ENCODE results near the gene EPB41L3. TPM values are rescaled to one million over a fixed set of nuclear protein-coding genes. Genes with fewer than 3 reads are reported as not detected.

Gene EPB41L3
- total RNA-seq, 2 donors from 2014 or later: 25.0 to 182 TPM

- TF ChIP-seq POLR2AphosphoS5 (IDR thresholded peaks at IDR 0.05) (no peak), CTCF (IDR thresholded peaks at IDR 0.05) (no peak), POLR2A (IDR thresholded peaks at IDR 0.05) (no peak)
- WGBS: 61% methylated on average over 3 of the region's 3 CpGs
- intact Hi-C loops (cut with DNase I): no loop called here
- H3K4me1 ChIP-seq (replicated peaks): no peaks in the 10 kb centered on the region
- no peak for DNase-seq (ENCODE audit: low spot score)
- no peak overlapping the region for H3K4me3 ChIP-seq
- no peak overlapping the region for H3K27ac ChIP-seq
- H3K27me3 ChIP-seq (replicated peaks; ENCODE audit: insufficient read depth): no peaks in the 10 kb centered on the region
- H3K36me3 ChIP-seq: no peaks in the 10 kb centered on the region
- no peaks in the 10 kb centered on the region for H3K9me3 ChIP-seq
Observed at GRCh38 chr18:5568416-5568815, 24.6 kb upstream of the EPB41L3 start.

- intact Hi-C loops (cut with DNase I): no loop called here
- no peaks in the 10 kb centered on the region for H3K9me3 ChIP-seq
- 78% methylated on average over 1 of the region's 1 CpG for WGBS
- no peaks in the 10 kb centered on the region for H3K4me1 ChIP-seq (replicated peaks)
- DNase-seq (ENCODE audit: low spot score): no peak
- TF ChIP-seq POLR2AphosphoS5 (IDR thresholded peaks at IDR 0.05) (no peak), POLR2A (IDR thresholded peaks at IDR 0.05) (no peak), CTCF (IDR thresholded peaks at IDR 0.05) (no peak)
- H3K27ac ChIP-seq: no peak overlapping the region
- H3K36me3 ChIP-seq: no peaks in the 10 kb centered on the region
- H3K27me3 ChIP-seq (replicated peaks; ENCODE audit: insufficient read depth): no peaks in the 10 kb centered on the region
- no peak overlapping the region for H3K4me3 ChIP-seq
Observed at GRCh38 chr18:5558851-5559250, 15.1 kb upstream of the EPB41L3 start.

- no peaks in the 10 kb centered on the region for H3K9me3 ChIP-seq
- H3K36me3 ChIP-seq: no peaks in the 10 kb centered on the region
- TF ChIP-seq CTCF (IDR thresholded peaks at IDR 0.05) (no peak), POLR2AphosphoS5 (IDR thresholded peaks at IDR 0.05) (no peak), POLR2A (IDR thresholded peaks at IDR 0.05) (no peak)
- H3K4me1 ChIP-seq (replicated peaks): no peaks in the 10 kb centered on the region
- no peaks in the 10 kb centered on the region for H3K27me3 ChIP-seq (replicated peaks; ENCODE audit: insufficient read depth)
- H3K27ac ChIP-seq: no peak overlapping the region
- H3K4me3 ChIP-seq: no peak overlapping the region
- intact Hi-C loops (cut with DNase I): no loop called here
- WGBS: 80% methylated on average over 8 of the region's 8 CpGs
- no peak for DNase-seq (ENCODE audit: low spot score)
Observed at GRCh38 chr18:5556310-5556974, 12.6 kb upstream of the EPB41L3 start.

GRCh38 chr18:5554629-5555028, 10.8 kb upstream of the EPB41L3 start:
- no peak overlapping the region for H3K27ac ChIP-seq
- H3K4me3 ChIP-seq: no peak overlapping the region
- no peaks in the 10 kb centered on the region for H3K36me3 ChIP-seq
- no peaks in the 10 kb centered on the region for H3K4me1 ChIP-seq (replicated peaks)
- no peak for TF ChIP-seq POLR2A (IDR thresholded peaks at IDR 0.05)
- no peak for TF ChIP-seq POLR2AphosphoS5 (IDR thresholded peaks at IDR 0.05)
- no peak for TF ChIP-seq CTCF (IDR thresholded peaks at IDR 0.05)
- no peaks in the 10 kb centered on the region for H3K9me3 ChIP-seq
- H3K27me3 ChIP-seq (replicated peaks; ENCODE audit: insufficient read depth): no peaks in the 10 kb centered on the region
- no peak for DNase-seq (ENCODE audit: low spot score)
- WGBS: 63% methylated on average over 4 of the region's 4 CpGs
- intact Hi-C loops (cut with DNase I): no loop called here

- Histone ChIP-seq H3K4me3 (no peak overlapping the region), H3K4me1 (replicated peaks) (no peaks in the 10 kb centered on the region), H3K27ac (no peak overlapping the region), H3K27me3 (replicated peaks; ENCODE audit: insufficient read depth) (no peaks in the 10 kb centered on the region), H3K36me3 (no peaks in the 10 kb centered on the region), H3K9me3 (no peaks in the 10 kb centered on the region)
- intact Hi-C loops (cut with DNase I): no loop called here
- DNase-seq (ENCODE audit: low spot score): no peak
- TF ChIP-seq POLR2AphosphoS5 (IDR thresholded peaks at IDR 0.05) (no peak), CTCF (IDR thresholded peaks at IDR 0.05) (peak in 2 of 4 experiments; percentile 30 to 44)
- 7% methylated on average over 3 of the region's 3 CpGs for WGBS
Observed at GRCh38 chr18:5546660-5547059, 2.9 kb upstream of the EPB41L3 start.

All from prostate gland (tissue), 2 donors.